GM21786 (cell line): ENCODE measurements around the gene TFDP1.

ENCODE experiments used
- ATAC-seq: cut with Tn5 transposase; IDR thresholded peaks from one replicate; pipeline ENCODE4 v1.9.1; 2021; ENCODE audit not compliant: unreplicated experiment

TFDP1 gene

GRCh38 chr13:113660066-113660465 is 75.5 kb downstream of the TFDP1 start:
- no peak for ATAC-seq

- no peak for ATAC-seq
Observed at GRCh38 chr13:113661509-113661908, 77.0 kb downstream of the TFDP1 start.

GRCh38 chr13:113663934-113664333 is 79.4 kb downstream of the TFDP1 start:
- ATAC-seq, result no peak

GRCh38 chr13:113664751-113665596 is 80.4 kb downstream of the TFDP1 start:
- ATAC-seq, result no peak

- no peak for ATAC-seq
Observed at GRCh38 chr13:113665597-113666328, 81.2 kb downstream of the TFDP1 start.

- no peak for ATAC-seq
Observed at GRCh38 chr13:113666329-113666670, 81.7 kb downstream of the TFDP1 start.

- no peak for ATAC-seq
Observed at GRCh38 chr13:113666951-113667701, 82.6 kb downstream of the TFDP1 start, which contains the start of gene GRK1. Gene GRK1, plus strand, starts transcription at chr13:113667219. Its CDS starts 168 bp downstream, at chr13:113667387.

- no peak for ATAC-seq
Observed at GRCh38 chr13:113667771-113668490, 83.4 kb downstream of the TFDP1 start.

- ATAC-seq, result no peak
Observed at GRCh38 chr13:113668491-113668971, 84.0 kb downstream of the TFDP1 start.

- no peak for ATAC-seq
Observed at GRCh38 chr13:113669231-113669754, 84.7 kb downstream of the TFDP1 start.

GRCh38 chr13:113669755-113670341 is 85.3 kb downstream of the TFDP1 start:
- ATAC-seq, result no peak

- no peak for ATAC-seq
Observed at GRCh38 chr13:113670541-113670940, 86.0 kb downstream of the TFDP1 start.

- no peak for ATAC-seq
Observed at GRCh38 chr13:113671066-113672001, 86.8 kb downstream of the TFDP1 start.

GRCh38 chr13:113672002-113672651 is 87.6 kb downstream of the TFDP1 start:
- ATAC-seq, result no peak
